HT1080 (cell line): ENCODE data around the gene KLHL33. TPM values are rescaled to one million over a fixed set of nuclear protein-coding genes. Genes with fewer than 3 reads are reported as not detected.

Experiments
- small RNA-seq: library from RNA; depleted of rRNA; stranded (forward); fragments of <200 nt; gene quantifications from one replicate; pipeline ENCODE3, GENCODE V24; 2014
- total RNA-seq: library from RNA; depleted of rRNA; stranded (reverse); fragments of >200 nt; shearing (Covaris generic); gene quantifications from 2 replicates; pipeline ENCODE4 v1.2.3, GENCODE V29; 2014; rRNA removed

The KLHL33 gene
- total RNA-seq, 1 experiment from 2014 or later, result not detected

Small RNA genes within 50 kb of the gene (small RNA-seq; reads per million reads assigned to genes)
- gene RNA5SP382, result 0.07 reads per million

Other genes starting within 250 kb of the KLHL33 start
- gene OR11G2, start 245.3 kb downstream of the KLHL33 start, total RNA-seq, result not detected in 2 replicates
- not detected in 2 replicates for gene OR11H6, start 212.5 kb downstream of the KLHL33 start, total RNA-seq
- not detected in 2 replicates for gene OR11H7, start 207.2 kb downstream of the KLHL33 start, total RNA-seq
- gene OR11H4, start 196.9 kb downstream of the KLHL33 start, total RNA-seq, result not detected in 2 replicates
- gene TTC5, start 130.2 kb downstream of the KLHL33 start, total RNA-seq, result 13.5 and 15.6 TPM in 2 replicates
- 47.6 and 60.6 TPM in 2 replicates for gene CCNB1IP1, start 102.9 kb downstream of the KLHL33 start, total RNA-seq
- 30.5 and 30.8 TPM in 2 replicates for gene PARP2, start 92.5 kb downstream of the KLHL33 start, total RNA-seq
- 9.4 TPM in 2 replicates for gene TEP1, start 22.7 kb downstream of the KLHL33 start, total RNA-seq
- gene OSGEP, start 18.6 kb upstream of the KLHL33 start, total RNA-seq, result 50.1 and 52.1 TPM in 2 replicates
- gene APEX1, start 19.1 kb upstream of the KLHL33 start, total RNA-seq, result 139 and 207 TPM in 2 replicates
- gene PIP4P1, start 25.3 kb upstream of the KLHL33 start, total RNA-seq, result 20.5 and 21.0 TPM in 2 replicates
- gene PNP, start 33.2 kb upstream of the KLHL33 start, total RNA-seq, result 167 and 204 TPM in 2 replicates
- gene RNASE10, start 69.4 kb upstream of the KLHL33 start, total RNA-seq, result not detected in 2 replicates
- gene RNASE9, start 124.9 kb upstream of the KLHL33 start, total RNA-seq, result not detected in 2 replicates
- gene RNASE11, start 151.8 kb upstream of the KLHL33 start, total RNA-seq, result not detected in 2 replicates
- gene RNASE12, start 155.2 kb upstream of the KLHL33 start, total RNA-seq, result not detected in 2 replicates
- not detected in 2 replicates for gene OR6S1, start 205.5 kb upstream of the KLHL33 start, total RNA-seq
- 0.82 and 0.87 TPM in 2 replicates for gene RNASE4, start 248.4 kb upstream of the KLHL33 start, total RNA-seq